Astrocyte of the spinal cord (primary cell): ENCODE data around the gene BTRC.

Source experiments
- DNase-seq: peaks from one replicate; pipeline ENCODE4 v3.0.0; 2011; ENCODE audit warnings: low read depth, low spot score
- H3K4me3 ChIP-seq: 2 replicates; pipeline ENCODE4 v1.5.1; 2011; ENCODE audit warnings: low read depth, mild to moderate bottlenecking, low read length, moderate library complexity
- CTCF ChIP-seq: IDR thresholded peaks from 2 replicates; pipeline ENCODE4 v1.5.1; 2012; ENCODE audit warnings: low read depth, mild to moderate bottlenecking, low read length, inconsistent platforms
- in situ Hi-C: cut with HindIII; loops from 2 replicates; pipeline ENCODE4 v1.10.0; 2017; ENCODE audit warnings: low sequenced_read_pairs

BTRC gene

GRCh38 chr10:101394524-101395133 lies 40.7 kb downstream of the BTRC start:
- H3K4me3 ChIP-seq, result no peak overlapping the region
- no peak for DNase-seq
- TF ChIP-seq CTCF, result no peak
- in situ Hi-C loops, result no loop called here

- TF ChIP-seq CTCF, result no peak
- in situ Hi-C loops, result no loop called here
- peak; percentile 63 for DNase-seq
Observed at GRCh38 chr10:101397140-101397539, 43.2 kb downstream of the BTRC start.

GRCh38 chr10:101400585-101400984 lies 46.6 kb downstream of the BTRC start:
- in situ Hi-C loops, result no loop called here
- H3K4me3 ChIP-seq, result no peak overlapping the region
- no peak for TF ChIP-seq CTCF
- no peak for DNase-seq

More at GRCh38 chr10:101397140-101397539, 43.2 kb downstream of the BTRC start:
- no peak overlapping the region for H3K4me3 ChIP-seq

GRCh38 chr10:101402711-101403110 lies 48.7 kb downstream of the BTRC start:
- in situ Hi-C loops, result no loop called here
- no peak for TF ChIP-seq CTCF
- H3K4me3 ChIP-seq, result no peak overlapping the region
- no peak for DNase-seq

- no peak overlapping the region for H3K4me3 ChIP-seq
- DNase-seq, result no peak
- in situ Hi-C loops, result no loop called here
- TF ChIP-seq CTCF, result no peak
Observed at GRCh38 chr10:101403161-101403560, 49.2 kb downstream of the BTRC start.

GRCh38 chr10:101405001-101405400 lies 51.0 kb downstream of the BTRC start:
- no peak overlapping the region for H3K4me3 ChIP-seq
- in situ Hi-C loops, result no loop called here
- TF ChIP-seq CTCF, result no peak
- DNase-seq, result no peak
